Heart right ventricle (tissue), 16 donors: ENCODE data around the gene ELOVL3. TPM values are rescaled to one million over a fixed set of nuclear protein-coding genes. Genes with fewer than 3 reads are reported as not detected.
"Not testable (repeated sequence)": the region's sequence is repeated elsewhere in the genome, so short reads cannot be mapped to it uniquely, and the experiment has no call there.

Source experiments
- ATAC-seq, 8 donors: fragments of 200-7000 bp; cut with Tn5 transposase; one replicate each; pipeline ENCODE4 v1.9.1; 2020; ENCODE audit warnings: mild to moderate bottlenecking in 8 of 8, moderate library complexity in 8 of 8, moderate number of reproducible peaks in 1 of 8
- DNase-seq, 2 donors: peaks; one replicate each; pipeline ENCODE4 v3.0.0-alpha.2; 2020
- H3K27ac ChIP-seq, 10 donors: fragments of 200-600 bp; sonication (generic) in 2 of 10; one replicate each; pipeline versions ENCODE4 v1.5.0 to v1.8.0; 2020 to 2022; ENCODE audit warnings: mild to moderate bottlenecking in 3 of 10
- H3K27me3 ChIP-seq, 7 donors: fragments of 200-600 bp; one replicate each; pipeline ENCODE4 v1.8.0; 2021 to 2022; ENCODE audit warnings: mild to moderate bottlenecking in 2 of 7
- H3K36me3 ChIP-seq, 9 donors: fragments of 200-600 bp; sonication (generic) in 1 of 9; one replicate each; pipeline versions ENCODE4 v1.5.0 to v1.8.0; 2020 to 2022; ENCODE audit warnings: mild to moderate bottlenecking in 2 of 9
- H3K4me1 ChIP-seq, 9 donors: fragments of 200-600 bp; sonication (generic) in 1 of 9; one replicate each; pipeline versions ENCODE4 v1.5.0 to v1.8.0; 2020 to 2022; ENCODE audit warnings: mild to moderate bottlenecking in 4 of 9
- H3K4me3 ChIP-seq, 10 donors: fragments of 200-600 bp; sonication (generic) in 2 of 10; one replicate each; pipeline versions ENCODE4 v1.5.0 to v1.8.0; 2020 to 2022; ENCODE audit warnings: mild to moderate bottlenecking in 7 of 10, moderate library complexity in 2 of 10
- H3K9me3 ChIP-seq, 11 donors: fragments of 200-600 bp in 10 of 11; sonication (generic) in 2 of 11; one replicate each; pipeline versions ENCODE4 v1.5.0 to v1.8.0; 2013 to 2022; ENCODE audit warnings: mild to moderate bottlenecking in 2 of 11, control low read depth in 1 of 11, moderate library complexity in 1 of 11
- WGBS, 2 donors: extraction: QIAGEN DNeasy Blood & Tissue Kit; methylation state at CpG; one replicate each; pipeline ENCODE4 v1.1.7; 2013; ENCODE audit warnings: inconsistent platforms in 1 of 2; 5-methylcytosine and 5-hydroxymethylcytosine counted together
- intact Hi-C, 10 donors: fragments of 100-400 bp; cut with DNase I; formaldehyde crosslinking; loops; one replicate each; pipeline versions ENCODE4 v1.11.1 to v1.14.2; 2022
- polyA plus RNA-seq, 2 donors: library from polyadenylated mRNA; stranded (reverse); fragments of 200-250 nt; gene quantifications; one replicate each; pipeline ENCODE4 v1.2.3, GENCODE V29; 2013
- total RNA-seq, 10 donors: library from RNA; stranded (reverse); fragmentation: NEBNext Ultra II Directional in 3 of 10; extraction: Animal tissue kit (Norgen Biotek cat#: 25700) in 3 of 10; gene quantifications; one replicate each; pipeline versions ENCODE4 v1.2.1 to v1.2.4, GENCODE V29; 2021 to 2023
- TF ChIP-seq, protein P1 (sequence below), 9 donors: fragments of 200-600 bp; sonication (generic) in 2 of 9; IDR thresholded peaks; one replicate each; pipeline versions ENCODE4 v1.5.0 to v1.8.0; 2021 to 2022; ENCODE audit warnings: antibody characterized with exemption in 9 of 9, mild to moderate bottlenecking in 5 of 9, moderate library complexity in 1 of 9
- donor health status: Arrhythmogenic right ventricular cardiomyopathy.
- donor health status: ischemic (EF 13 %, LVEDD 7.1; RV severe dilation, severe dysfunction).
- donor health status: healthy with polysubstance abuse.
- donor health status: DM: no; HTN: yes; CAD: no.
- donor health status: DM: no; HTN: no; CAD: no.
- donor health status: ischemic (EF 25% LVEDD 6.9; RV normal size, moderate dysfunction).
- donor health status: ischemic (EF 25% LVEDD 5.7; RV mildly dilated, moderate dysfunction).
- donor health status: healthy.
- donor health status: DM: yes; HTN: yes; CAD: no.
- donor health status: Ischemic cardiomyopathy.
- donor health status: ischemic (EF 35%, LVEDD 5.7; RV mildly dilated, moderate dysfunction).
- donor health status: nonischemic (EF 11% LVEDD 7.7; RV severe dilation, severe dysfunction).
- donor health status: DM: yes; HTN: yes; CAD: no.
- donor health status: PGD.
- donor health status: ischemic (EF 29% LVEDD 5.4; RV normal size, mild dysfunction).
- donor health status: nonischemic (EF 23%, LVEDD 6.1; RV moderate dilation, normal function).

ELOVL3 gene
- total and polyA plus RNA-seq, 12 donors, result 0.22 to 0.45 (median 0.27) TPM; not detected in 8

DNA sequence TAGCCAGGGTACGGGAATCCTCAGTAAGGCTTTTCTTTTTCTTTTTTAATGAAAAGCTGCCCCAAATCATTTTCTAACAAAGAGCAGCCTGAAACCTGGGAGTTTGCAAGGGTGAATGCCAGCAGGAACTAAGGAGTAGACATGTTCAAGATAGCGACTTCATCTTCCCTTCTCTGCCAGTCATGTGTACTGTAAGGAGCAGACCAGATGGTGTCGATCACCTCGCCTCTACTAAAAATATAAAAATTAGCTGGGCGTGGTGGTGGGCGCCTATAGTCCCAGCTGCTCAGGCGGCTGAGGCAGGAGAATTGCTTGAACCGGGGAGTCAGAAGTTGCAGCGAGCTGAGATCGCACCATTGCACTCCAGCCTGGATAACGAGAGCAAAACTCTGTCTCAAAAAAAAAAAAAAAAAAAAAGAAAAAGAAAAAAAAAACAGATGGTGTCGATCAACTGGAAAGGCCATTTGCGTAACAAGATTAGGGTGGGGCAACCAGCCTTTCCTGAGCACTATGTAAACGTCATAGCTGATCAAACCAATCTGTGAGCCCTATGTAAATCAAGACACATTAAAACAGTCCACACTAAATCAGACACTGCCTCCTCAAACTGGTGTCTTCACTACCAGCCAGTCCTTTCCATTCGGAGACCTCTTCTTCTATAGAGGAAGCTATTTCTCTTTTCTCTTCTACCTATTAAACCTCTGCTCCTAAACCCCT, 40.1 kb upstream of the ELOVL3 start:
- Histone ChIP-seq H3K27ac (no peak overlapping the region), H3K27me3 (no peaks in the 10 kb centered on the region), H3K4me3 (peak overlapping the region in 3 of 10 donors; percentile 1 to 10 (median 8)), H3K4me1 (peaks cover 0 to 12% (median 0%) of the 10 kb centered on the region in 9 donors), H3K9me3 (peaks cover 0 to 9% (median 0%) of the 10 kb centered on the region in 11 donors), H3K36me3 (no peaks in the 10 kb centered on the region)
- TF ChIP-seq, protein P1, sequence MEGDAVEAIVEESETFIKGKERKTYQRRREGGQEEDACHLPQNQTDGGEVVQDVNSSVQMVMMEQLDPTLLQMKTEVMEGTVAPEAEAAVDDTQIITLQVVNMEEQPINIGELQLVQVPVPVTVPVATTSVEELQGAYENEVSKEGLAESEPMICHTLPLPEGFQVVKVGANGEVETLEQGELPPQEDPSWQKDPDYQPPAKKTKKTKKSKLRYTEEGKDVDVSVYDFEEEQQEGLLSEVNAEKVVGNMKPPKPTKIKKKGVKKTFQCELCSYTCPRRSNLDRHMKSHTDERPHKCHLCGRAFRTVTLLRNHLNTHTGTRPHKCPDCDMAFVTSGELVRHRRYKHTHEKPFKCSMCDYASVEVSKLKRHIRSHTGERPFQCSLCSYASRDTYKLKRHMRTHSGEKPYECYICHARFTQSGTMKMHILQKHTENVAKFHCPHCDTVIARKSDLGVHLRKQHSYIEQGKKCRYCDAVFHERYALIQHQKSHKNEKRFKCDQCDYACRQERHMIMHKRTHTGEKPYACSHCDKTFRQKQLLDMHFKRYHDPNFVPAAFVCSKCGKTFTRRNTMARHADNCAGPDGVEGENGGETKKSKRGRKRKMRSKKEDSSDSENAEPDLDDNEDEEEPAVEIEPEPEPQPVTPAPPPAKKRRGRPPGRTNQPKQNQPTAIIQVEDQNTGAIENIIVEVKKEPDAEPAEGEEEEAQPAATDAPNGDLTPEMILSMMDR (IDR thresholded peaks at IDR 0.05), result no peak
- WGBS, 2 donors, result 74 to 82% methylated on average over 15 of the region's 15 CpGs
- DNase-seq, result no peak
- intact Hi-C loops, result no loop called here
- peak in 4 of 8 donors; percentile 35 to 63 (median 60) for ATAC-seq

DNA sequence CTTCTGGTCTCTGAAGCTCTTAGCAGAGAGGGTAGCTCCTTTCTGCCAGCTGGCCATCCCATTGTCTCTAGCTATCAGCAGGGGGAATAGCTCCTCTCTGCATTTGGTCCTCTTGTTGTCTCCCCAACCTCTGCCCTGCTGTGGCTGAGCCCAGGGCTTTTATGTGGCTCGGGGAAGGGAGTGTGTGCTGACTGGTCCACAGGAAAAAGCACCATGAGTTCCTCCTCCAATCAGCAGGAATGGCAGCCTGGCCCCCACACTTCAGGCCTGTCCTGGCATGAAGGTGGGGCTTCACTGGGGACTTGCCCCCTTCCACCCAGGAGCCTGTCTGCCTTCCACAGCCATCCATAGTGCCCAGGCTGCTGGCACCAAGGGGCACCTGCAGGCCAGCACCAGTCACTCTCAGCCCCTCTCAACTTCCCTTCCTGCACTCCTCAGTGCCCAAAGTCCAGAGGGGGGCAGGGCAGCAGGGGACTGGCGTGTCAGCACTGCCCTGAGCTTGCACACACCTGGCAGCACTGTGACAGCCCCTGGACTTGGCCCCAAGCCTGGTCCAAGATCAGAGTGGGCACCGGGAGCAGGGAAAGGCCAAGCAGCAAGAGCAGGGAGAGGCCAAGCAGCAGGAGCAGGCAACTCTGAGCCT, 37.7 kb upstream of the ELOVL3 start:
- peak in 1 of 8 donors; percentile 13 for ATAC-seq
- WGBS, 2 donors, result 60 to 76% methylated on average over 3 of the region's 3 CpGs
- no peak for DNase-seq
- H3K4me1 ChIP-seq, result peaks cover 0 to 12% (median 0%) of the 10 kb centered on the region in 9 donors
- intact Hi-C loops, result no loop called here
- no peak overlapping the region for H3K27ac ChIP-seq
- H3K9me3 ChIP-seq, result peaks cover 0 to 23% (median 0%) of the 10 kb centered on the region in 11 donors
- TF ChIP-seq, protein P1 (IDR thresholded peaks at IDR 0.05), result no peak
- no peak overlapping the region for H3K4me3 ChIP-seq
- H3K36me3 ChIP-seq, result no peaks in the 10 kb centered on the region
- H3K27me3 ChIP-seq, result no peaks in the 10 kb centered on the region

DNA sequence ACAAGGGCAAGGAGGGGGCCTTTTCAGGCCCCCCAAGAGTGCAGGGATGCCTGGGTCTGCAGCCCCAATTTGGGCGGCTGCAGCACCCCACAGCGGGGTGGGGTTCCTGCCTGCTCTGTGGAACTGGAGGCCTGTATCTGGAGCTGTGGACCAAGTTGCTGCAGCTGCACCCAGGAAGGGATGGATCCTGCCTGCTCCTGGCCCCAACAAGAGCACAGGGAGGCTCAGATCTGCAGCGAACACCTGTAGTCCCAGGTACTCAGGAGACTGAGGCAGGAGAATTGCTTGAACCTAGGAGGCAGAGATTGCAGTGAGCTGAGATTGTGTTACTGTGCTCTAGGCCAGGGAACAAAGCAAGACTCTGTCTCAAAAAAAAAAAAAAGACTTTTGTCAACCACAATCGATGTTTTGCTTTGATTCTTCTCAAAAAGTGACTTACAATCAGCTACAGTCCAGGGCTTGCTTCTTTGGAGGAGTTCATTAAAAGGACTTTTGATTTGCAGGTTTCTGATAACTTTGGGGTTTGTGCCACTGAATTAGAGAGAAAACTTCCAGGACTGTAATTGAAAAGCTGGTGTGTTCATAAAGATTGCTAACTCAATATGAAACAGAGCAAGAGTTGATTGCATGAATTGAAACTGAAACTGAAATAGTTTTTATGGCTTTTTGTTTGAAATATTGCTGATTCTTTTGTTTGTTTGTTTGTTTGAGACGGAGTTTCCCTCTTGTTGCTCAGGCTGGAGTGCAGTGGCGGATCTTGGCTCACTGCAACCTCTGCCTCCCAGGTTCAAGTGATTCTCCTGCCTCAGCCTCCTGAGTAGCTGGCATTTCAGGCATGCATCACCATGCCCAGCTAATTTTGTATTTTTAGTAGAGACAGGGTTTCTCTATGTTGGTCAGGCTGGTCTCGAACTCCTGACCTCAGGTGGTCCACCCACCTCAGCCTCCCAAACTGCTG, 36.9 kb upstream of the ELOVL3 start:
- 79 to 83% methylated on average over 7 of the region's 7 CpGs for WGBS, 2 donors

DNA sequence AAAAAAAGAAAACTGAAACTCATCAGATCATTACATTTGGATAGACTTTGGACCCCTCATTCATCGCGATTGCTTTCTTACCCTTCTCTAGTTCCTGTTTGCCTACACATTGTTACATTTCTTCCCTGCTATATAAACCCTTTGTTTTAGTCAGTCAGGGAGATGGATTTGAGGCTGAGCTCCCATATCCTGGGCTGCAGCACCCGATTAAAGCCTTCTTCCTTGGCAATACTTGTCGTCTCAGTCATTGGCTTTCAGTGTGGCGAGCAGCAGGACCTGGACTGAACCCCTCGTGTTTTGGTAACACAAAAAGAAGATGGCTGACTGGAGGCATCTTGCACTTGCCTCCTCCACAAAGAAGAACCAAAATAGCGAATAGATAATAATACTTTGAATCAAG, 34.1 kb upstream of the ELOVL3 start:
- peaks cover 0 to 23% (median 0%) of the 10 kb centered on the region in 11 donors for H3K9me3 ChIP-seq
- no peaks in the 10 kb centered on the region for H3K27me3 ChIP-seq
- WGBS, 2 donors, result 79 to 84% methylated on average over 7 of the region's 7 CpGs
- H3K4me3 ChIP-seq, result no peak overlapping the region
- H3K4me1 ChIP-seq, result peaks cover 0 to 12% (median 0%) of the 10 kb centered on the region in 9 donors
- intact Hi-C loops, result no loop called here
- TF ChIP-seq, protein P1 (IDR thresholded peaks at IDR 0.05), result no peak
- no peaks in the 10 kb centered on the region for H3K36me3 ChIP-seq
- ATAC-seq (no peak), DNase-seq (no peak)
- H3K27ac ChIP-seq, result no peak overlapping the region

More for the DNA sequence above, 36.9 kb upstream of the ELOVL3 start:
- peak overlapping the region in 1 of 10 donors; percentile 9 for H3K27ac ChIP-seq
- H3K36me3 ChIP-seq, H3K27me3 ChIP-seq, DNase-seq, ATAC-seq, H3K4me3 ChIP-seq, intact Hi-C loops: not testable (repeated sequence)
- H3K4me1 ChIP-seq, result peaks cover 0 to 12% (median 0%) of the 10 kb centered on the region in 9 donors
- H3K9me3 ChIP-seq, result peaks cover 0 to 23% (median 0%) of the 10 kb centered on the region in 11 donors
